Endodermal cell (in vitro differentiated cells): ENCODE measurements around the gene ZNRF3. TPM values are rescaled to one million over a fixed set of nuclear protein-coding genes. Genes with fewer than 3 reads are reported as not detected.
A peak's percentile ranks its signal among the peaks of the same experiment; 100 is the strongest.

Experiments used
- DNase-seq: peaks from one replicate; pipeline ENCODE4 v3.0.0-alpha.2; 2017
- H3K27ac ChIP-seq: 2 replicates; pipeline ENCODE4 v1.5.1; 2013; ENCODE audit warnings: mild to moderate bottlenecking, low read depth, low read length, moderate library complexity
- H3K27me3 ChIP-seq: 2 replicates; pipeline ENCODE4 v1.6.1; 2013; ENCODE audit warnings: mild to moderate bottlenecking, low read length, moderate library complexity; ENCODE audit not compliant: insufficient read depth, control insufficient read depth, poor library complexity, severe bottlenecking
- H3K36me3 ChIP-seq: 2 replicates; pipeline ENCODE4 v1.7.0; 2013; ENCODE audit warnings: mild to moderate bottlenecking, low read length, moderate library complexity; ENCODE audit not compliant: control insufficient read depth, insufficient read depth
- H3K4me1 ChIP-seq: one replicate; pipeline ENCODE4 v1.7.0; 2013; ENCODE audit warnings: low read length; ENCODE audit not compliant: control insufficient read depth, insufficient read depth
- H3K4me3 ChIP-seq: 2 replicates; pipeline ENCODE4 v1.5.1; 2013; ENCODE audit warnings: mild to moderate bottlenecking, low read length, moderate library complexity
- H3K9ac ChIP-seq: 2 replicates; pipeline ENCODE4 v1.6.1; 2013; ENCODE audit warnings: mild to moderate bottlenecking, low read length, moderate library complexity; ENCODE audit not compliant: poor library complexity, severe bottlenecking; ENCODE audit errors: extremely low read depth
- H3K9me3 ChIP-seq: 2 replicates; pipeline ENCODE4 v1.6.1; 2013; ENCODE audit warnings: mild to moderate bottlenecking, low read length, moderate library complexity; ENCODE audit not compliant: control insufficient read depth
- H3K27ac Mint-ChIP-seq: 2 replicates; pipeline ENCODE4 v1.8.0; 2020; ENCODE audit warnings: mixed read lengths
- H3K27me3 Mint-ChIP-seq: 2 replicates; pipeline ENCODE4 v1.8.0; 2021; ENCODE audit warnings: mild to moderate bottlenecking, mixed read lengths; ENCODE audit not compliant: insufficient read depth
- H3K36me3 Mint-ChIP-seq: 2 replicates; pipeline ENCODE4 v1.8.0; 2020; ENCODE audit warnings: low read depth, mixed read lengths
- H3K4me1 Mint-ChIP-seq: 2 replicates; pipeline ENCODE4 v1.8.0; 2020; ENCODE audit warnings: mixed read lengths
- H3K4me3 Mint-ChIP-seq: 2 replicates; pipeline ENCODE4 v1.8.0; 2020; ENCODE audit warnings: mild to moderate bottlenecking, moderate library complexity, mixed read lengths
- H3K9me3 Mint-ChIP-seq: 2 replicates; pipeline ENCODE4 v1.8.0; 2020; ENCODE audit warnings: mild to moderate bottlenecking, mixed read lengths
- whole genome bisulfite sequencing, 2 experiments: methylation state at CpG; one replicate each; pipeline versions ENCODE4 v1.1.5 to v1.1.7; 2013; ENCODE audit warnings: missing lambda C conversion rate in 2 of 2, mixed read lengths in 1 of 2; ENCODE audit not compliant: insufficient coverage in 1 of 2, insufficient read length in 1 of 2; 5-methylcytosine and 5-hydroxymethylcytosine counted together
- total RNA-seq, 2 donors: library from RNA; stranded (reverse); fragmentation: NEBNext Ultra II Directional in 1 of 2; extraction: Animal tissue kit (Norgen Biotek cat#: 25700) in 1 of 2; gene quantifications; 2 replicates in 1 of 2; 3 replicates in 1 of 2; pipeline ENCODE4 v1.2.1, GENCODE V29; 2021
- TF ChIP-seq, protein P1 (sequence below): fragments of 200-600 bp; sonication (generic); conservative IDR thresholded peaks from 2 replicates; pipeline ENCODE4 v1.5.0; 2021; ENCODE audit warnings: antibody characterized with exemption, mild to moderate bottlenecking

Gene ZNRF3
- total RNA-seq, 2 donors from 2014 or later = 15.8 to 19.8 TPM

DNA sequence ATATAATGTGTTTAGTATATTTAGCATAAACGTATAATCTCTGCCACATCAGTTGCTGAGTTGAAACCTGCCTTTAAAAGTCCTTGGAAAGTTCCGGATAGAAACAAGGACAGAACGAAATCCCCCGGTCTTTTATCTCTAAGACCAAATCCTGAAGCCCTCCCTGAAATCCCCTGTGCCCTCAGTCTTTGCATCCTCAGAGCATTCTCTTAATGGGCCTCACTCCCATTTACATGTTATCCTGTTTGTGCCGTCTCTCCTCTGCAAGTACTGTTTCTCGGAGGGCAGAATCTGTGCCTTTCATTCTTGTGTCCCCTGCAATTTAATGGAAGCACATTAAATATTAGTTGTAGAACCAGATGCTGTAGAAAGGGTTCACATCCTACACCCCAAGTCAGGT, 56.0 kb downstream of the ZNRF3 start:
- Mint-ChIP-seq H3K27ac (peak overlapping the region; percentile 21), H3K9me3 (no peaks in the 10 kb centered on the region), H3K36me3 (no peaks in the 10 kb centered on the region), H3K27me3 (no peaks in the 10 kb centered on the region), H3K4me1 (peaks cover 52% of the 10 kb centered on the region), H3K4me3 (no peak overlapping the region)
- TF ChIP-seq, protein P1, sequence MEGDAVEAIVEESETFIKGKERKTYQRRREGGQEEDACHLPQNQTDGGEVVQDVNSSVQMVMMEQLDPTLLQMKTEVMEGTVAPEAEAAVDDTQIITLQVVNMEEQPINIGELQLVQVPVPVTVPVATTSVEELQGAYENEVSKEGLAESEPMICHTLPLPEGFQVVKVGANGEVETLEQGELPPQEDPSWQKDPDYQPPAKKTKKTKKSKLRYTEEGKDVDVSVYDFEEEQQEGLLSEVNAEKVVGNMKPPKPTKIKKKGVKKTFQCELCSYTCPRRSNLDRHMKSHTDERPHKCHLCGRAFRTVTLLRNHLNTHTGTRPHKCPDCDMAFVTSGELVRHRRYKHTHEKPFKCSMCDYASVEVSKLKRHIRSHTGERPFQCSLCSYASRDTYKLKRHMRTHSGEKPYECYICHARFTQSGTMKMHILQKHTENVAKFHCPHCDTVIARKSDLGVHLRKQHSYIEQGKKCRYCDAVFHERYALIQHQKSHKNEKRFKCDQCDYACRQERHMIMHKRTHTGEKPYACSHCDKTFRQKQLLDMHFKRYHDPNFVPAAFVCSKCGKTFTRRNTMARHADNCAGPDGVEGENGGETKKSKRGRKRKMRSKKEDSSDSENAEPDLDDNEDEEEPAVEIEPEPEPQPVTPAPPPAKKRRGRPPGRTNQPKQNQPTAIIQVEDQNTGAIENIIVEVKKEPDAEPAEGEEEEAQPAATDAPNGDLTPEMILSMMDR = no peak
- 64 to 66% methylated on average over 2 to 6 of the region's 6 CpGs for WGBS, 2 experiments
- Histone ChIP-seq H3K9ac (no peak overlapping the region), H3K27me3 (no peaks in the 10 kb centered on the region), H3K4me3 (no peak overlapping the region), H3K27ac (peak overlapping the region; percentile 85), H3K9me3 (no peaks in the 10 kb centered on the region), H3K36me3 (no peaks in the 10 kb centered on the region), H3K4me1 (peaks cover 23% of the 10 kb centered on the region)
- no peak for DNase-seq

DNA sequence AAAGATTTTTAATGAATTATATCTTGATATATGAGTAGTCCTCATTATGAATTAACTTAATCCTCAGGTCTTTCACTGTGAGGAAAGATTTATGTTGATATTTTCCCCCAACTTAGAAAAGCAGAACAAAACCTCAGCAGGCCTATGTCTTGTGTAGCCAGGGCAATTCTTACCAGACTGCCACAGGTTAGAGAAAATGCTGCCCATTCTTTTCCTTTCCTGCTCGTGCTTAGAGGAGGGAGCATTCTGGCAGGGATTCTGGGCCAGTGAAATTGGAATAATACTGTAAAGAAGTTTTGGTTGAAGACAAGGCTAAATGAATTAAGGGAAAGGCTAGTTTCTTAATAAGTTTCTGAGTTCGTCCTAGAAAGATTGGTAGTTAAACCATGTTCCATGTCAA, 56.6 kb downstream of the ZNRF3 start:
- WGBS, 2 experiments = 59 to 88% methylated on average over 1 to 2 of the region's 2 CpGs
- DNase-seq = no peak
- Histone ChIP-seq H3K4me1 (peaks cover 22% of the 10 kb centered on the region), H3K9ac (no peak overlapping the region), H3K9me3 (no peaks in the 10 kb centered on the region), H3K36me3 (no peaks in the 10 kb centered on the region), H3K27ac (peak overlapping the region; percentile 85), H3K27me3 (no peaks in the 10 kb centered on the region), H3K4me3 (no peak overlapping the region)
- peaks cover 49% of the 10 kb centered on the region for H3K4me1 Mint-ChIP-seq
- H3K9me3 Mint-ChIP-seq = no peaks in the 10 kb centered on the region
- H3K4me3 Mint-ChIP-seq = no peak overlapping the region
- TF ChIP-seq, protein P1 = no peak
- no peaks in the 10 kb centered on the region for H3K27me3 Mint-ChIP-seq
- peak overlapping the region; percentile 33 for H3K27ac Mint-ChIP-seq
- H3K36me3 Mint-ChIP-seq = peaks cover under 1% of the 10 kb centered on the region

DNA sequence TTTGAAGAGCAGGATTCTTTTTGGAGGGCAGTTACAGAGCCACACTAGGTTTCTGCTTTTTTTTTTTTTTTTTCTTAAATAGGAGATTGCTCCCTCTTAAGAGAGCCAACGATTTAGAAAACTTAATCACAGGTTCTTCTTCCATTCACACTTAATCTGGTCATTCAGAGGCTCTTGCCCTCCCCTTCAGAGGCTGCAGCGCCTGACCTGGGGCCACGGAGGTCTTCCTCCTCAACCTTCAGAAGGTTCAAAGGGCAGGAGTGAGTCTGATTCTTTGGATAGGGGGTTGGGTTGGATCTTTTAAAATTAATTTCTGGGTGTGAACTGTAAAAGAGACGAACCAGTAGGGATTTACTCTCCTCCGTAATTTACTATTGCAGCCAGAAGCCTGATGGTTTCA, 57.1 kb downstream of the ZNRF3 start:
- no peaks in the 10 kb centered on the region for H3K27me3 Mint-ChIP-seq
- H3K27me3 ChIP-seq = no peaks in the 10 kb centered on the region
- H3K9me3 ChIP-seq = no peaks in the 10 kb centered on the region
- no peak for DNase-seq
- TF ChIP-seq, protein P1 = no peak
- no peak overlapping the region for H3K9ac ChIP-seq
- H3K27ac ChIP-seq = peak overlapping the region; percentile 85
- H3K27ac Mint-ChIP-seq = peak overlapping the region; percentile 33
- no peak overlapping the region for H3K4me3 ChIP-seq
- WGBS, 2 experiments = 20 to 73% methylated on average over 1 to 5 of the region's 5 CpGs
- no peaks in the 10 kb centered on the region for H3K36me3 ChIP-seq
- peaks cover 22% of the 10 kb centered on the region for H3K4me1 ChIP-seq
- H3K9me3 Mint-ChIP-seq = no peaks in the 10 kb centered on the region
- peaks cover 4% of the 10 kb centered on the region for H3K36me3 Mint-ChIP-seq
- H3K4me3 Mint-ChIP-seq = no peak overlapping the region
- H3K4me1 Mint-ChIP-seq = peaks cover 45% of the 10 kb centered on the region
